ENCODE data around the gene MAFB.
"Not testable (repeated sequence)": the region's sequence is repeated elsewhere in the genome, so short reads cannot be mapped to it uniquely, and the experiment has no call there.

MAFB gene

DNA sequence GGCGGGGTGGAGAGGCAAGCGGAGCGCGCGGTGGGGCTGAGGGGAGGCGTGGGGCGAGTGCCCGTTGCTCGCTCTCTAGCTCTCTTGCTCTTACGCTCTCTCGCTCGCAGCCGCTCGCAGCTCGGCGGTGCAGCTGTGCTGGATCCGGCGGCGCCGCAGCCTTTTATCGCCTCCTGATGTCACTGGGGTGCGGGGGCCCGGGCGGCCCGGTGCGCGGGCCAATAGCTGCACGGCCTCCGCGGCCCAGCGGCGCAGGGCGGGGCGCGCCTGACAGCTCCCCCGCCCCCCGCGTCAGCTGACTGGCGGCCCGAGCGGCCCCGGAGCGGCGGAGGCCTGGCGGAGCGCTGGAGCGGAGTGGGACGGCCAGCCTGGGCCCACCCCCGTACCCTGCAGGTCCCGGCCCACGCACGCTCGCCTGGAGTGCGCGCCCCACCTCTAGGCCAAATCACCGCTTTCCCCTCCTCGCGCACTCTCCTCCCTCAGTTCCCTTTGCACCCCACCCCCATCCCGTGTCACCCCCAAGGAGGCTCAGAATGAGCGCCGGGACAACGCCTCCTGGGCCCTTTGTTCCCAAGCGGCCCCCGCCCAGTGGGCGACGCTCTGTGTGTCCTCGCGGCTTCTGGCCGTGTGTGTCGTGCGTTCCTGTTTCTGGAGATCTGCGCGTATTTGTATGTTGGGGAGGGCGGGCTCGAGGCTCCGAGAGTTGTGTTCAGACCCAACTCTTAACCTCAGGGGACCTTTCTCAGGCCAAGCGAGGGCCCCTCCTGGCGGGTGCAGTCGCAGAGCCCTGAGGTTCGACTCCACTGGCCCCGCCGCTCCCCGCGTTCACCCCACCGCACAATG, at the start of gene MAFB:
Gene MAFB (minus strand): TSS at position 137 of the 843 bp plus-strand sequence. CDS start 386 bp downstream, outside the sequence.
- peak; percentile 96 for DNase-seq (ENCODE audit: low spot score)

DNA sequence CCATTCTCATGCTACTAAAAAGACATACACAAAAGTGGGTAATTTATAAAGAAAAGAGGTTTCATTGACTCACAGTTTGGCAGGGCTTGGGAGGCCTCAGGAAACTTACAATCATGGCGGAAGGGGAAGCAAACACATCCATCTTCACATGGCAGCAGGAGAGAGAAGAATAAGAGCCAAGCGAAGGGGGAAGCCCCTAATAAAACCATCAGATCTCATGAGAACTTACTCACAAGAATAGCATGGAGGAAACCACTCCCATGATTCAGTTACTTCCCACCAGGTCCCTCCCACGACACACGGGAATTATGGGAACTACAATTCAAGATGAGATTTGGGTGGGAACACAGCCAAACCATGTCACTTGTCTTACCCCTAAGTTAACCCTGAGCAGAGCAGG, 47.4 kb upstream of the MAFB start:
- DNase-seq (ENCODE audit: low spot score): not testable (repeated sequence)

DNA sequence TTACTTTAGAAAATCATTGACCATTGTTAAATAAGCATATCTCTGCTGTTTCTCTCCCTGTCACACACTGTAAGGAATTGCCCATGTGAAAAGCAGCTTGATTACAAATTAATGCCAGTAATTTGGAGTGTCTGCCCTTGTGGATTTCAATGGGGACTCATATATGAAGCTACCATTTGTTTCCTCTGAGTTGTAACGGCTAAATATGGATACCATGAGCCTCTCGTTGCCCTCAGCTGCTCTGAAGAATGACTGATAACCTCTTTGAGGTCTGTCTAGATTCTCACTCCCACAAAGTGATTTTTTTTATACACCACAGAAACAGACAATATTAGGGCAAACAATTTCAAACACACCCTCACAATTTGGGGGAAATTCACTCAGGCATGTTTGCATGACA, 40.0 kb upstream of the MAFB start:
- DNase-seq (ENCODE audit: low spot score): no peak

DNA sequence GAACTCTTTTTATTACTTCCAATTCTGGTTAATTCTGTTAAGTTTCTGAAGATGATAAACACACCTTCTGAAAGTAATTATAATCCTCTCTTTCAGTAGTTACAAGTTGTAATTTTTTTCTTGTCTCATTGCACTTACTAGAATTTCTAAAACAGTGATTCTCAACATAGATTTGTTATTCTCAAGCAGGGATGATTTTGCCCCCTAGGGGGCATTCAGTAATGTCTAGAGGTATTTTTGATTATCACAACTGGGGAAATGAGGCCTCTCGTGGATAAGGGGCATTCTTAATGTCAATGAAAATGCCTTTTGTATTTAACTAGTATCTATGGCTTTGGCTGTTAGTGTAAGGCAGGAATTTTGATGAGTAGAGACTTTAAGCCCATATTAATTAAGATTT, 39.4 kb upstream of the MAFB start:
- DNase-seq (ENCODE audit: low spot score): no peak

DNA sequence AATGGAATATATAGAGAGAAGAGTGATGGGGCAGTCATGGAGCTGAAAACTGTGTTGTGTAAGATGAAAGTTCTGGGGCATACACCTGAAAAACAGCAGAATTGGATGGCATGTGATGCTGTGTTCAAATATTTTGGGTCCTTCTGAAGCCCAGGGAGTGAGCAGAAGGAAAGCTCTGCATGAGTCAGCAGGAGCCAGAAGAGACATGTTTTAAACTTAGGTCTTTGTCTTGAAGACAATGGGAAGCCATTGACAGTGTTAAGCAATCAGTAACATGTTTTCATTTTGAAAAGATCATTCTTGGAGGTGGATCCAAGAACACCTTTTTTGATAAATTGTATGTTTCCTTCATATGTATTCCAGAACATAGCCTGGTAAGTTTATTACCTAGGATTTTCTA, 38.9 kb upstream of the MAFB start:
- no peak for DNase-seq (ENCODE audit: low spot score)

DNA sequence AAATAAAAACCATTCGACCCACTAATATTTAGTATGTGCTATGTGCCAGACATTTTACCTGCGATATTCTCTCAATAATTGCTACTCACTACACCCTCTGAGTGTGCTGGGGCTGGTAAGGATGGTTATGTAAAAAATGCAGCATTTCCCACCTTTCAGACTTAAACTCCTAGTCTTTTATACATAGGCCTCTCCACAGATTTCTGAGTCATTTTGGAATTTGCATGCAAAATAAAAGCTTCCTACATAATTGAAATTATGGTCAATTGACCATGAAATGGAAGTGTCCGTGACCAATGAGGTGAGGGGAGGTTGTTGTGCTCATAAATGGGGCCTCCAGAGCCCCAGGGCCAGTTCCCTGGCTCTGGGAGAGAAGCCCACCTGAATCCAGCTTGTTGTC, 37.7 kb upstream of the MAFB start:
- no peak for DNase-seq (ENCODE audit: low spot score)

DNA sequence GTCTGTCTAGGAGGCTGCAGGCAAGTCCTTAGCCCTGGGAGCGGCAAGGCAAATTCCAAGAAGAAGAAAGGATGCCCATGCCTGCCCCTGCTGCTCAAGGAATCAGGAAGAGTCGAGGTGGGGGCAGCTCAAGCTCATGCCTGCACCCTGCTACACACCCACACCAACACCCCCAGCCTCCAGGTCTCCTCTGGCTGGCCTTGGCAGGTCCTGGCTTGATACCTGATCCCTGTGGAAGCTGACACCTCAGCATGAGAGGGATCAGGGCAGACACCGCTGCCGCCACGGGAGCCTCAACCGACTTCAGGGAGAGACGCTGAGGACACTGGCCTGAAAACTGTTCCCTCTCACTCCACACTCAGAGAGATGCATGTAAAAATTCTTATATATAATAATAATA, 35.5 kb upstream of the MAFB start:
- DNase-seq (ENCODE audit: low spot score): no peak

DNA sequence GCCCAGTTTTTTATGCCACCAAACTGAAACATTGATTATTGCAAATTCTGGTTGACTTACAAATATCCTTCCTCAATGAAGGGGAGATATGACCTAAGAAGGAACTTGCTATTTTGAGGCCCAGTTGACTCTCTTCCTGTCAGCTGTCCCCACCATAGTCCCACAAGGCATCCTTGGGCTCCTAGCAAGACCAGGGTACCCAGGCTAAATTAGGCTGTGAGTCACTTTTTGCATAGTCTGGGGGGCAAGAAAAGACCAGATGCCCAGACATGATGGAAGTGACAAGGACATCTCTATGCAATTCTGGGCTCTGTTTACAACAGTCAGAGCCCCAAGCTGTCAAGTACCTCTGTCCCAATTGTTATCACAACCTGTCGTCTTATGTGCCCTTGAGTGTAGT, 31.8 kb upstream of the MAFB start:
- no peak for DNase-seq (ENCODE audit: low spot score)

DNA sequence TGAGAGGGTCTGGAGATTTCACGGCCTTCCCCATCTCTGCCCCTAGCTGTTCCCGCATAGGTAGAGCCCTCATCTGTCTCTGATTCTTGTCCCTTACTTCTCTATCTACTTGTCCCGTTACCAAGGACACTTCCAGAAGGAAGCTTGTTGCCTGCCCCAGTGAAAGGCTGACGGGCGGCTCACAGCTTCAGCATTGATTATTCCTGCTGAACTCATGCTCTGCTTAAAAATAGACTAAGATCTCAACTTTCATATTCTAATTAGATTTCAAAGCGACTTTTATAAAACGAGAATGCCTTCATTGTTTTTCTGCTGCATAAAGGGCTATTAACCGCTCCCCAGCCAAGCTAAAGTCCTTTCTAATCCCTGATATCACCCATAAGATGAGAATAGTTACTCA, 31.1 kb upstream of the MAFB start:
- no peak for DNase-seq (ENCODE audit: low spot score)

DNA sequence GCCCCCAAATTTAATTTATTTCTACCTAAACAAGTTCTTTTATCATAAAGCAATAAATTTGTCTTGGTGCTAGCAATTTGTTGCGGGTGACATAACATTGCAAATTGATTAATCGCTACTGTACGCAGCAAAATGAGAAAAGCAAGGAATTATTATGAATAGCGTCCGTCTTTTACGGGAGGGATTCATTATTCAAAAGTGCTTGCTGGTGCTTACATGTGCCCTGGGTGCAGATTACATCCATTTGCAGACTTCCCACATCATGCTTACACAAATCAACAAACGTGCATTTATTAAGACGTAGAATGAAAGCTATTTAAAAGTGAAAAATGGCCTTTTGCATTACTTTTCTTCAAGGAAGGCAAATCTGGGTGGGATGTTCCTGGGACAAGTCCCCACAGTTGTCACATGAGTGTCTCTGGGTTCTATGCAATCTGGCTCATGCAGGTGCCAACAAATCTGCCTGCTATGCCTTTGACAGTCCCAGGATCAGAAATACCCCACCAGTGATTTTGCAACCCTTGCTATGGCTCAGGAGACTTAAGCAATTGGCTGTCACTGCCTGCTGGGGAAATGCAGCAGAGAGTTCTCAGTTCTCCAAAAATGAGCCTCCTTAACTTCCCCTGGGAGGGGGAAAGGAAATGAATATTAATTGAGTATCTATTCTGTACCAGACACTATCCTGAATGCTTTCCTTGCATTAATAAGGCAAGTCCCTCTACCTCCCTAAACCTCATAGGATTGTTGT, 30.1 kb upstream of the MAFB start:
- peak; percentile 20 for DNase-seq (ENCODE audit: low spot score)

DNA sequence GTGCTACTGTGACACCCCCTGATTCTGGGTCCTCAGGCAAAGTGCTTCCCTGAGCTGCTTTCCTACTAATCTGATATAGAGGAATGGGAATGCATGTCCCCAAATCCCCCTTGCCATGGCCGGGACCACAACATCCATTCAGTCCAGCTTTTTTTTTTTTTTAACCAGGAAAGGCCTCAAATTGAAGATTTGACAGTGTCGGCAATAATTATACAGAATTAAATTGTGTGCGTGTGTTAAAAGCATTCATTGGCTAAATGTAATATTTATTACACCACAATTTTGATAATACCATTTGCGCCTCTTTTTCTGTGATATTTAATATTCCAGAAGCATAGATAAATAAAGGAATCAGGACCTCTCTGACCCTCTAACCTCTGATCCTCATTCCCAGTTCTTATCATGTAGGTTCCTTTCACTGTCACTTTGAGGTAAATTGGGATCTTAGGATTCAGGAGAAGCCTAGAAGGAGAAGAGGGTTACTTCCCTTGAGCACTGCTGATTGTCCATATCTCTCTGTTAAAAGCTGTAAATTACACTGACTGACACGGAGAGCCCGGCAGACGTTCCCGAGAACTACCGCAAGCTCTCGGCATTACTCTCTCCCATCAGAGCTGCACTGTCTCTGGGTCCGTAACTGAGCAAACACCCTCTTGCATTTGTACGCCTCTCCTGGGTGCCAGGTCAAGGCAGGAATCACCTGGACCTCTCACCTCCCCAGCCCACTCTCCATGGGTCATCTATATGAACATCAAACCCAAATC, 29.4 kb upstream of the MAFB start:
- DNase-seq (ENCODE audit: low spot score): no peak

DNA sequence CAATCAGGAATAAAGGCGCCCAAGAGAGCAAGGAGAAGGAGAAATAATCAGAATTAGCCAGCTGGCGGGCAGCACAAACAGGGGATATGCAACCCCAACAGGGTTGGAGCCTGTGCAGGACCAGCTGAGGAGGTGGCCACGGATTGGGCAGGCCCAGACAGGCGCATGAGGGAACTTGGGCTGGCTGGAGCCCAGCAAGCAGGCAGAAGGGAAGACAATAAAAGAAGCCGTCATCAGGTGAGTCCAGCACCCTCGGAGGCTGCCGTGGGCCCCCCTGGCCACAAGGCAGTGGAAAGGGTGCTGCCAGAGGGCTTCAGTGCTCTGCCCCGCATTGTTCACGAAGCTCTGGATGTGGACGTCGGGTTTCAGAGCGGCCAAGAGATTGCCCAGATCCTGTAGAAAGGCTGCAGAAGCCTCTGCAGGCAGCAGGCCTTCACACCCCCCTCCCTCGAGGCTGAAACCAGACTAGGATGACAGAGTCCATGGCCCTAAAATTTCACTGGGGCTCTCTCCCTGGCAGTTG, 28.4 kb upstream of the MAFB start:
- no peak for DNase-seq (ENCODE audit: low spot score)

DNA sequence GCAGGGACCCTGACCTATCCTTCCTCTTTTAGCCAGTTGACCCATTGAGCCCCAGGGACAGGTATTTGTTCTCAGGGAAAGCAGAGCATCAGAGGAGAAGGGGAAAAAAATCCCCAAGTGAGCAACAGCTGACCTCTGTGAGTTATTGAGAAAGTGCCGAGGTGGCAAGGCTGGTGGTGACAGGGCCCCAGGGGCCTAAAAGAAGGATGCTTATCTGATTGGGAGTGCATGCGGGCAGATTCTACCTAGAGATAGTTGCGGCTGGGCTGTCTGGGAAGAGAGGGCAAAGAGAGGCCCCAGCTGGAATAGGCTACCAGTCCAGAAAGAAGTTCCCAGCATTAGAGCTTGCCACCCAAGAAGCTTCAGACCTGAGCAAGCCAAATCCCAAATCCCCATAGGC, 26.5 kb upstream of the MAFB start:
- DNase-seq (ENCODE audit: low spot score): no peak

DNA sequence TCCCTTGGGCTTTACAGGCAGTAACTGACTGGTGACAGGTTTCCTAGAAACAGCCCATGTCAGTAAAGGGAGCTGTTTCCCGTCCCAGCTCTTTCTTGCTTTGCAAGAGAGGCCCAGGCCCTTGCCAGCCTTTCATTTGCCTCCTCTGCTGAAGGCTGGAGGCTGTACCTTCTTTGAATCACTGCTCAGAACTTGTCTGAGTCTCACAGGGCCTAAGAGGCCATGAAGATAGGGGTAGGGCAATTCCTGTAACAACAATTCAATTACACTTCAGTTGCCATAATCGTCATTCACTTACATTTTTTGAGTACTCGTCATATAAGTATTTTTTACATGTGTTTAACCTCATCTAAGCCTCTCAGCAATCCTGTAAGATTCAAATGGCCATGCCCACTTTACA, 25.9 kb upstream of the MAFB start:
- DNase-seq (ENCODE audit: low spot score): no peak

DNA sequence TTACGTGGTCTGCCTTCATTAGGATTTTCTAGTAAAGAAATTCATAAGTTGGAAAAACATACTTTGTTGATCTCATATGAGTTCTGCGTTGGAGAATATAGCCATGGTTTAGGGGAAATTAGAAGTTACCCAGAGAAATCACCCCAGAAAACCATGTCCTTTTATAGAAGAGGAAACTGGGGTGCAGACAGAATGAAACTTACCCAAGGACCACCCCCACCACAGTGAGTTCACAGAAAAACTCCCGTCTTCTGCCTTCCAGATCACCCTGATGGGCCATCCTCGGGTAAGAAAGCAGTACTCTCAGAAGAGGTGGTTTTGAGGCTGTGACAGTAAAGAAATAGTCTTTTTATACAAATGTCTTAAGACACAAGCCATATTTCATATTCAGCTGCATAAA, 25.1 kb upstream of the MAFB start:
- no peak for DNase-seq (ENCODE audit: low spot score)

DNA sequence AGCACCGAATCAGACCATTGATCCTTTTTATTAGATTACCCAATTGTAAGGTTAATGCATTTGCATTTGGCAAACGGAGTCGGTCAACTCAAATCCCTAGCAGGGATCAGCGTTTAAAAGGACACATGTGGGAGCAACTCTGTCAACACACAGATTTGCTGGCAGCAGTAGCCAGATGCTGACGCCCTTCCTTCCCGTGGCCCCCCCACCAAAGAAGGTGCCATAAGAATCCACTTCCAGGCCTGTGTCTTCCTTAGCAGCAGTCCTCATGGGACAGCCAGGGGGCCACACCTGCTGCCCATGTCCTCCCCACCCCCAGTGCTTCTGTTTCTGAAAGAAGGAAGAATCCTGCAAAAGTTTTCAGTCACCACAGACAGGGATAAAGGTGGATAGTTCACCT, 24.5 kb upstream of the MAFB start:
- DNase-seq (ENCODE audit: low spot score): no peak

DNA sequence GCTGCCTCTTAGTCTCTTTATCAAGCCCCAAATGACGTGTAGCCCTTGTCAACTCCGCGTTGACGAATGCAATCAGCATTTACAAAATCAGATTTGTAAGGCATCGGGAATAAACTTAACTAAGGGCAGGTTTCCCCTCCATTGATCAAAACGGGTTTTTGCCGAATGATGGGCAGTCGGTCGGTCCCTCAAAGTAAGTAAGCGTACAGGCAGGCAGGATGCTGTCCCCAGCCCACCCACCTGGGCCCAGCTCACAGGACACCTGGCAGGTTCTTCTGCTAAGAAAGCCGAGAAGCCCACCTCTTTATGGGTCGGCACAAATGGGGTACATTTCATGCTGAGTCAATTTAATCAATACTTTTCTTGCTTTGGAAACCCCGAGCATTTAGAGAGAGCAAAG, 22.0 kb upstream of the MAFB start:
- no peak for DNase-seq (ENCODE audit: low spot score)

DNA sequence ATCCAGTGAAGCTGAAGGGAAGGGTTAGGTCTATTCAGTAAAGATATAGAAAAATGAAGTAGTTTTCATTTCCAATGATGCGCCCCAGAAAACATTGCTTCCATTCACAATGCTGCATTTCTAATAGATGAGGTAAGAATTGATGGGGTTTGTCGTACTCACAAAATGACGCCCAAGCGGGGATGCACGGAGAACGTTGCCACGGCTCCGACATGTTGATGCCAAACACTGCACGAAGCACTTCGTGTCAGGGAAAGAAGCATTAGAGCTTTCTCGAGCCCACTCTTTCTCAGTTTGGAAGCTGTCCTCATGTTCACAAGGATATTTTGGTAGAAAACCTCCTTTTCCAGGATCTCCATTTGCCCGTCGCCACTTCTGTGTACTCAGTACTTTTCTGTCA, 21.6 kb upstream of the MAFB start:
- DNase-seq (ENCODE audit: low spot score): no peak

DNA sequence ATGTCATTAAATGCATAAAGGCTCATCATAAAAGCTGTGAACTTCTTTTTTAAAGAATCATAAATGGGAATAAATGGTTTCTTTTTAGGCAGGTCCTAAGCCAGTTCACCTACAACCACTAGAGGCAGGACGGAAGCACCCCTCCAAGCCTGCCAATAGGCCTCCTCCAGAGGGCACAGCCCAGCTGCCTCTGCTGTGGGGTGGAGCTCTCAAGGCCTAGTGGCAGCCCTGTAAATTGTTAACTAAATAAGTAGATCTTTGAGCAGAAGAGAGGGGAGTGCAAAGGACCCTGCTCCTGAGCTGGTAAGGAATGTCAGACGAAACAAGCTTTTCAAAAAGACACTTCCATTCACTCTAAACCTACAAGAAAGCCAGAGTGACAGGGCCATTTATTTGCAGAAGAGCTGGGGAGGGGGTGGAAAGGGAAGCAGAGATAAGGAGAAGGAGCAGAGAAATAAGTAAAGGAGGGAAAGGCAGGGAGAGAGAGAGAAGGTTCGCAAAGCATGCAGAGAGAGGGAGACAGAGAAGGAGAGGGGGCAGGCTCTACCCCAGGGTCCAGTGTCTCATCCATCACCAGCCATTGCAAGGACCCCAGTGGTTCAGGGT, 18.0 kb upstream of the MAFB start:
- no peak for DNase-seq (ENCODE audit: low spot score)

DNA sequence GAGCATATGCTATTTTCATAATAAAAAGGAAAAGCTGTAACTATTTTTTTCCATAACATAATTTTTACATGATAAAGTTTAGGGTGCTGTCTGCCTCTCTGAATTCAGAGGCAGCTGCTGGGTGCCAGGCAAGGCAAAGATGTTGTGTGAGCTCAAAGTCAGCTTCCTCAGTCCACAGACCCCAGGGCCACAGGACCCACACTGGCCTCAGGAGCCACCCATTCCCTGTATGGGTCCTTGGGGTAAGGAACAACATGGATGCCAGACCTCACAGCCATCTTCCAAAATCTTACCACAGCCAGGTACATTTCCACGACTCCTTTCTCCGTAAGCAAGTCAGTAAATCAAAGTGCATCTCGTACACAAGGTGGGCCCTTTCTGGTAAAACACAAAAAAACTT, 16.4 kb upstream of the MAFB start:
- no peak for DNase-seq (ENCODE audit: low spot score)

DNA sequence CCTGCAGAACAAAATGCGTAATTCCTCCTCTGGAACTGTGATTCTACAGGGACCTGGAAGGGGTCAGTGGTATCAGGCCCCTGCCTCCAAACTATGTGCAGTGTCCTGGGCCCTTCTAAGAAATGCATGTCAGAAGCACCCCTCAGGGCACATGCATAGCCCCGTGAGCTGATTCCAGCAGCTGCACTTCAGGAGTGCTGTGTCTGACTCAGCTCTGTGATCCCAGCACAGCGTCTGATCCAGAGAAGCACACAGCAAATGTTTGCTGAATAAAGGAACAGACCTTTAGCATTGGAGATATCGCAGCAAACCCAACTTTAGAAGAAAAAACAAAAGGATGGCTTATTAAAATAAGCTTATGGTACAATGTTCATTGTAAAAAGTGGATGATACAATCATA, 15.8 kb upstream of the MAFB start:
- DNase-seq (ENCODE audit: low spot score): no peak

DNA sequence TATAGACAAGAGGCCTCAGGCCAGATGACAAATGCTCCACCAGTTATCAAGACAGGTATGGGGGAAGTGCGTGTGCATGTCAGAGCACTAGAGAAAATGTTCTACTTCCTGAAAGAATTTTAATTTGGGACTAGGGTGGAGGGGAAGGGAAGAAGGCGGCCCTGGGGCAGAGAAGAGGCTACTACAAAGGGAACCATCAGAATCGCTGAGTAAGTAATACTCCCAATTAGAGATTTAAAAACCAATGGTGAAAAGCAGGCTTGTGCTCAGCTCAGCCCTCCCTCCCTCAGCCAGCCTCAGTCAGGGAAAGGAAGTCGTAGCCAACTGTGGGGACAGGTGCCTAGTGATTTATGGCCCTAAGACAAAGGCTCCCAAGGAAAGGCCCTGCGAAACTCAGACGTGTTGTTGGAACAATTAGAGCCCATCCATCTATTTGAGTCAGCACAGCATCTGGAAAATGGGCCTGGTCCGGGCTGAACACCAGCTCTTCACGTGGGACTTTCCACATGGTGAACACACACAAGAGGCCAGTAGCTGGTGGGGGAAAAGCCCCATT, 15.0 kb upstream of the MAFB start:
- no peak for DNase-seq (ENCODE audit: low spot score)
